Activated CD8-positive, alpha-beta memory T cell treated with anti-CD3 and anti-CD28 coated beads for 4 hours (primary cell): ENCODE measurements around the gene KL.

Experiments
- DNase-seq, 2 donors: peaks; one replicate each; pipeline ENCODE4 v3.0.0-alpha.2; 2020; ENCODE audit warnings: low read depth in 2 of 2

Gene KL

GRCh38 chr13:33004511-33004910 lies 11.7 kb upstream of the KL start:
- no peak for DNase-seq

- no peak for DNase-seq
Measured at GRCh38 chr13:33006134-33006533, 10.1 kb upstream of the KL start.

DNA sequence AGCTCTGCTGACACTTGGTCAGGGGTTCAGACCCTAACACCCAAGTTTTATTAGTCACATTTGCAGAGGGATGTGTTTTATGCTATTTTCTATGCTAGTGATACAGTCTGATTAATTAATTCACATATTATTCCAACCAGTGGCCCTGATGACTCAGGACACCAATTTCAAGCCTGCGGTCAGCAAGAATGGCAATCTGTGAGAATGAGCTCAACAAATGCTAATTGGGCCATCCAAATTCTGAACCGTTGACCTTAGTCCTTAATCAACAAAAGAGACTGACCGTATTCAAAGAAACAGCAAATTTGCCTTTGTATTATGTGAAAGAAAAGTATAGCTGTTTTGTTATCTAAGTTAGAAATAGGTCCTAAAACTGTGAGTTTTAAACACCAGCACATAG lies 9.6 kb upstream of the KL start:
- no peak for DNase-seq

- no peak for DNase-seq
Measured at GRCh38 chr13:33007237-33007636, 9.0 kb upstream of the KL start.

DNA sequence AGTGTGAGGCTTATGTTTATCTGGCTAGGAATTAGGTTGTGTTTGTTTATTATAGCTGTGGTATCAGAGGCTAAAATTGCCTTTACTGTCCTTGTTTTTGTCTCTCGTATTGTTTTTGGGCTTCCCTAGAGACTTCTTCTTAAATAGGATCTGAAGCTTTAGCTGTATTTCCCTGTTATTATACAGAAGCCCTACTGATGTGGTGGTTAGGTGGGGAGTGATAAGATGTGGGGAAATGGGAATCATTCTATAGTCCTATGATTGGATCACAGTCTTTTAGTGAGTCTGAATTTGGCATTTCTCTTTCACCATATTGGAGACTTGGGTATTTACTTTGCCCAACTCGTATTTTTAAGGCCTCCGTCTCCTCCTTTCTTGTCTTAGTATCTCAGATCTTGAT lies 8.3 kb upstream of the KL start:
- no peak for DNase-seq

DNA sequence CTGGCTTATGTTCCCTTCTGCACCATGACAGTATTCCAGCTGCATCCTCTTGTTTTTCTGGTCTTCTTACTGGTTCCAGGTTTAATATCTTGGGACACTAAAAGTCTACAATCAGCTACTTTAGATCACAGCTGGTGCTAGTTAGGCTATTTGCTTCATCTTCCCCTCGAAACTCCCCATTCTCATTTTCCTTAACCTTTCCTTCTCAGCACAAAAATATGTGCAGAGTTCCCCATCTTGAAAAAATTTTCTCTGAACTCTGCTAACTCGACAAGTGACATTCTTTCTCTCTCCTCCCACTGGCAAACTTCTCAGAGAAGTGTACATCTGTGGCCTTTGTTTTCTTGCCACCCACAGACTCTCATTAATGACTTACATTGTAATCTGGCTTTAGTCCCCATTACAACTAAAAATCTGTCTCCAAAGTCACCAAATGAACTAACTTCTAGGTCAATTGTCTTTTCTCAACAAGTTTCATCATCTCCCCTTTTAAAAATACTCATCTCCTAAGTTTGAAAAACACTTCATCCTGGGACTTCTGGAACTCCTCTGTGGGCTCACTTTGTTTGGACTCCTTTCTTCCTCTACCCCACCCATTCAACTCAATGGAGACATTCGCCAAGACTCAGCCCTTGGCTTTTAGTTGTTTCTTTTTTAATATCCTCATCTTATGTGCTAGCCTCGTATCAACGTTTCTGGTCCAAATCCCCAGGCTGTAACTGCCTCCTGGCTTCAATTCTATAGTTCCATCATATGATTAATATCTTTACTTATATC lies 7.1 kb upstream of the KL start:
- no peak for DNase-seq

DNA sequence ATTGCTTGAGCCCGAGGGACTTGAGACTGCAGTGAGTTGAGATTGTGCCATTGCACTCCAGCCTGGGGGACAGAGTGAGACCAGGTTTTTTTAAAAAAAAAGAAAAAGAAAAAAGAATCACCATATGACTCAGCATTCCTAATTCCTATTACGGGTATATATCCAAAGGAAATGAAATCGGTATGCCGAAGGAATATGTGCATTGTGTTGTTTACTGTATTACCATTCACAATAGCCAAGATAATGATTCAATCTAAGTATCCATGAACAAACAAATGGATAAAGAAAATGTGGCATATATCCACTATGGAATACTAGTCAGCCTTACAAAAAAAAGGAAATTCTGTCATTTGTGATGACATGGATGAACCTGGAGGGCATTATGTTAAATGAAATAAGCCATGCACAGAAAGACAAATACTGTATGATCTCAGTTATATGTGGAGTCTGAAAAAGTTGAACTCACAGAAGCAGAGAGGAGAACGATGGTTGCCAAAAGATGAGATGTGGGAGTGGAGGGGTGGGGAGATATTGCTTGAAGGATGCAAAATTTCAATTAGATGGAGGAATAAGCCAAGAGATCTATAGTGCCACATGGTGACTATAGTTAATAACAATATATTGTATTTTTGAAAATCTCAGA lies 4.3 kb upstream of the KL start:
- no peak for DNase-seq

- no peak for DNase-seq
Measured at GRCh38 chr13:33014291-33014690, 1.9 kb upstream of the KL start.

- no peak for DNase-seq
Measured at GRCh38 chr13:33015241-33015668, 968 bp upstream of the KL start.

DNA sequence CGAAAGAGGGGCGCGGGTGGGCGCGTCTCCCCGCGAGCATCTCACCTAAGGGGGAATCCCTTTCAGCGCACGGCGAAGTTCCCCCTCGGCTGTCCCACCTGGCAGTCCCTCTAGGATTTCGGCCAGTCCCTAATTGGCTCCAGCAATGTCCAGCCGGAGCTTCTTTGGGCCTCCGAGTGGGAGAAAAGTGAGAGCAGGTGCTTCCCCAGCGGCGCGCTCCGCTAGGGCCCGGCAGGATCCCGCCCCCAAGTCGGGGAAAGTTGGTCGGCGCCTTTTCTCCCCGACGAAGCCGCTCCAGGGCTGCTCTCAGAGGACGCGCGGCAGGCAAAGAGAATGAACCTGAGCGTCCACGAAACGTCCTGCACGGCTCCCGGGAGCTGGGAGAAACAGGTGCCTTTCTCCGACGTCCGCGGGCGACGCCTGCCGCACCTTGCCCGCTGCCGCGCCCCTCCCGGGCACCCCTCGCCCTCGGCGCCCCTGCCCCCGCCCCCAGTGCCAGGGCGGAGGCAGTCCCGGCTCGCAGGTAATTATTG lies 366 bp upstream of the KL start:
- DNase-seq: no peak

DNA sequence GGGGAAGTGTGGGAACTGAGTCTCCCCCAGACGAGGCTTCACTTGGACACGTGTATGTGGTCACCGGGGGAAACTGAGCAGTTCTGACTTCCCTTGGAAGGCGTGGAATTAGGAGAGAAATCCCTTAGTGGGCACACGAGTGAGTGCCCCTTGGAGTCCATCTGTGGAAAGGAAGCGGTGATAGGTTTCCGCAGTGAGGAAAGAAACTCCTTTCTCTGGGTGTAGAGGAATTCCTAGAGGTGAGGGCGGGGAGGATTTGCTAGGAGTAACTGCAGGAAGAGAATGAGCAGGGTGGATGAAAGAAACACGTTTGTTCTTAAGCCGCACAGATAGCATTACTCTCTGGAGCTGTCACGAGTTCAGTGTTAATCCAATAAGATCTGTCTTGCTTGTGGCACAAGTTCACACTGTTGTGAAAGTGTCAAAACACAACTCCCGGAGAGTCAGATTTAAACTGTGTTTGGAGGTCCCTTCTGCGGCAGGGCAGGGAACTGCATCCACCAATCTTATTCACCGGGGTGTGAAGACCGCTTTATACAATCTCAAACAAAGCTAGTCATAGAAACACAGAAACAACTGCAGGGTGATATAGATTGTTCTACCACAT lies 1.2 kb downstream of the KL start:
- DNase-seq: no peak

- no peak for DNase-seq
Measured at GRCh38 chr13:33018886-33019285, 2.7 kb downstream of the KL start.

DNA sequence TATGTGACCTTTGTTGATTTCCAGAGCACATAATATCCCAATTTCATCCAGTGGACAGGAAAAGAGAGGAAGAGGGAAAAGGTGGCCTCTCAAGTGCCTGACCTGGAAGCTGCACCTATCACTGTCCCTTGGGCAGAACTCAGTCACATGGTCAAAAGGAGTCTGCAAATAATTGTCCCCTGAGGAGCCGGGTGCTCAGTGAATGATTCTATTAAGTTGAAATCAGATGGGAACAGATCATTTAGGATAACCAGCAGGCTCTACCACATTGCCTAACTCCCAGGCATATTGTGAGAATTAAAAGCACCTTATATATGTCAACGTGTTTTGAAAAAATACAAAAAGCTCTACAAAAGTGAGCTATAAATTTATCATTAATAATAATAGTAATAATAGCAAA lies 6.8 kb downstream of the KL start:
- DNase-seq: no peak

DNA sequence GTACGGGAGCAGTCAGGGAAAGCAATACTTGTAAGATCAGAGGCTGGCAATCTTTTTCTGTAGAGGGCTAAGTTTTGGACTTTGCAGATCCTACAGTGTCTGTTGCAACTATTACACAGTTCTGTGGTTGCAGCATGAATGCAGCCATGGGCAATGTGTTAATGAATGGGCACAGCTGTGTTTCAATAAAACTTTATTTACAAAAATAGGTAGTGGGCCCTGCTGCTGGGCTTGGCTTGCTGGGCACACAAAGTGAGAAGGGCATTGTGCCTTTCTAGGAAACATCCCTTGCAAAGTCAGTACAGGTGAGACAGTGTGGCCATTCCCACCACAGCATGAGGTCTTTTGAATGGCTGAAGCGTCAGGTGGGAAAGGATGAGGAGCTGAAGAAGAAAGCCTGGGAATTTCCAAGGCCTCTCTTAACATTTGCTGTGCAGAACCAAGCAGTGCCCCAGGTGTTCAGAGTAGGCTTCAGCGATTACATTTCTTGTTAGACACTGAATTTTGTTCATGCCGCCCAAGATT lies 9.1 kb downstream of the KL start:
- DNase-seq: no peak

GRCh38 chr13:33026489-33027152 lies 10.4 kb downstream of the KL start:
- no peak for DNase-seq

GRCh38 chr13:33028620-33029019 lies 12.4 kb downstream of the KL start:
- no peak for DNase-seq

DNA sequence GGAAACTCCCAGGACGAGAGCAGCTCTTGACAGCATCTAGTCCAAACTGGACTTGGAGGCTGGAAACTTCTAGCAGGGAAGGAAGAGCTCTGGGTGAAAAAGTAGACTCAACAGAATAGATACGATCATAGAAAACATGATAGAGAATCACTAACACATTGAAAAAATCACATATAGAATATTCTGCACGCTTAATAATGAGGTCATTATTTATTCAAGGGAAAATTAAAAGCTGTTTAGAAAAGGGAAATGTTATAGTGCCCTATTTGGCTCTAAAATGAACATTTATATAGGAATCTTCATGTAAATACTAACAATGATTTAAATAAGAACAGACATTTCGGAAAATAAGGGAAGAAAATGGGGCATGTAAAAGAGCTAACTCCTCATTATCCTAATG lies 15.1 kb downstream of the KL start:
- no peak for DNase-seq

GRCh38 chr13:33032037-33032625 lies 15.9 kb downstream of the KL start:
- no peak for DNase-seq

DNA sequence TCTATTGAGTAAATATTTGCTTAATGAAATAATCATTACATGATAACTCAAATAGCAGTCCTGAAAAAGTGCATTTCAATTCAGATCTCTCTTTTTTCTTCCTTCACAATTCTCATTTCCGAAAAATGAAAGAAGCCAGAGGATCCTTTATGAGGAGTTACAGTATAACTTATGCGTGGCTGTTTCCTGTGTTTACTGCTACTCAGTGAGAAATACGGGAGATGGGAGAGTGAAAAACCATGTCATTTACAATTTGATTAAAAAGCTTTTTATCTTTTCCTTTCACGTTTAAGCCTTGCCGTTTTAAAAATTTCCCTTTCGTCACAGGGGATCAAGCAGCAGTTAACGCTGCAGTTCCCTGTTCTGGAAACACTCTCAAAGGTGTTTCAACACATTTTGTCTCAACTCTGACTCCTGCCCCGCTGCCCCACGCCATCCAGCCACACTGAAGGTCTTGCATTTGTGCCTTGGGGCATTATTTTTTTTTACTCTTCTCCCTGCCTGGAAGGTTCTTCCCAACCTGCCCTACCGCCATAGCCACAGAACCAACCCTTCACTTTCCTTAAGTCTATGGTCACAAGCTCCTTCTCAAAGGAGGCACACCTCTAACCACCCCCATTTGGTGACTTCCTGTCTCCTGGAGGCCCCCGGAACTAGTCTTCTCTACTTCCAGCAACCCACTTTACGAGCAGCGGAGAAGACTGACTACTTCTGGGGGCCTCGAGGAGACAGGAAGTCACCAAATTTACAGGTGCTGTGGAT lies 17.0 kb downstream of the KL start:
- DNase-seq: no peak

GRCh38 chr13:33033986-33034385 lies 17.8 kb downstream of the KL start:
- no peak for DNase-seq
